Muscle layer of duodenum (tissue), 2 donors: ENCODE results near the gene ESR1.
"Not testable (repeated sequence)": the region's sequence is repeated elsewhere in the genome, so short reads cannot be mapped to it uniquely, and the experiment has no call there.

Source experiments
- H3K27ac ChIP-seq: one replicate; pipeline ENCODE4 v1.7.0; 2013; ENCODE audit warnings: mild to moderate bottlenecking, low read length
- H3K27me3 ChIP-seq: one replicate; pipeline ENCODE4 v1.7.0; 2013; ENCODE audit warnings: low read depth, mild to moderate bottlenecking, control low read depth, low read length
- H3K36me3 ChIP-seq, 2 donors: one replicate each; pipeline ENCODE4 v1.7.0; 2013; ENCODE audit warnings: low read length in 2 of 2, control low read depth in 1 of 2, mild to moderate bottlenecking in 1 of 2; ENCODE audit not compliant: insufficient read depth in 2 of 2, control insufficient read depth in 1 of 2
- H3K4me1 ChIP-seq, 2 donors: one replicate each; pipeline ENCODE4 v1.7.0; 2013; ENCODE audit warnings: low read length in 2 of 2, mild to moderate bottlenecking in 2 of 2, control low read depth in 1 of 2, moderate library complexity in 1 of 2; ENCODE audit not compliant: insufficient read depth in 2 of 2, control insufficient read depth in 1 of 2
- H3K4me3 ChIP-seq, 2 donors: one replicate each; pipeline ENCODE4 v1.7.0; 2013; ENCODE audit warnings: low read length in 2 of 2, low read depth in 1 of 2, mild to moderate bottlenecking in 1 of 2
- H3K9me3 ChIP-seq, 2 donors: one replicate each; pipeline ENCODE4 v1.7.0; 2013; ENCODE audit warnings: low read length in 2 of 2, control low read depth in 1 of 2, mild to moderate bottlenecking in 1 of 2; ENCODE audit not compliant: control insufficient read depth in 1 of 2
- donor health status: healthy.

ESR1 gene

GRCh38 chr6:151948002-151948743, 140.7 kb downstream of the ESR1 start:
- Histone ChIP-seq H3K27me3 (no peaks in the 10 kb centered on the region), H3K36me3 (no peaks in the 10 kb centered on the region), H3K4me1 (no peaks in the 10 kb centered on the region), H3K4me3 (no peak overlapping the region), H3K27ac (no peak overlapping the region), H3K9me3 (no peaks in the 10 kb centered on the region)

GRCh38 chr6:151958332-151958731, 150.8 kb downstream of the ESR1 start:
- Histone ChIP-seq H3K4me1 (no peaks in the 10 kb centered on the region), H3K9me3 (no peaks in the 10 kb centered on the region), H3K4me3 (no peak overlapping the region), H3K27ac (no peak overlapping the region), H3K36me3 (no peaks in the 10 kb centered on the region), H3K27me3 (no peaks in the 10 kb centered on the region)

GRCh38 chr6:151959086-151959485, 151.6 kb downstream of the ESR1 start:
- H3K9me3 ChIP-seq, result no peaks in the 10 kb centered on the region
- no peak overlapping the region for H3K4me3 ChIP-seq

GRCh38 chr6:151961809-151962208, 154.3 kb downstream of the ESR1 start:
- no peak overlapping the region for H3K4me3 ChIP-seq
- no peak overlapping the region for H3K27ac ChIP-seq
- H3K27me3 ChIP-seq, result no peaks in the 10 kb centered on the region
- H3K36me3 ChIP-seq, result no peaks in the 10 kb centered on the region
- H3K4me1 ChIP-seq, result no peaks in the 10 kb centered on the region
- H3K9me3 ChIP-seq, result no peaks in the 10 kb centered on the region

More at GRCh38 chr6:151959086-151959485, 151.6 kb downstream of the ESR1 start:
- H3K36me3 ChIP-seq, result no peaks in the 10 kb centered on the region
- H3K27me3 ChIP-seq, result no peaks in the 10 kb centered on the region
- H3K4me1 ChIP-seq, result no peaks in the 10 kb centered on the region
- no peak overlapping the region for H3K27ac ChIP-seq

GRCh38 chr6:151962246-151962846, 154.9 kb downstream of the ESR1 start:
- H3K27me3 ChIP-seq, result no peaks in the 10 kb centered on the region
- H3K36me3 ChIP-seq, result no peaks in the 10 kb centered on the region
- H3K27ac ChIP-seq, result no peak overlapping the region
- H3K9me3 ChIP-seq, result no peaks in the 10 kb centered on the region
- no peaks in the 10 kb centered on the region for H3K4me1 ChIP-seq
- H3K4me3 ChIP-seq, result no peak overlapping the region

- H3K4me3 ChIP-seq, result no peak overlapping the region
- no peaks in the 10 kb centered on the region for H3K36me3 ChIP-seq
- H3K27me3 ChIP-seq, result no peaks in the 10 kb centered on the region
- H3K4me1 ChIP-seq, result no peaks in the 10 kb centered on the region
- no peak overlapping the region for H3K27ac ChIP-seq
- no peaks in the 10 kb centered on the region for H3K9me3 ChIP-seq
These were observed 155.5 kb downstream of the ESR1 start for GRCh38 chr6:151963001-151963400.

GRCh38 chr6:151964412-151964811, 156.9 kb downstream of the ESR1 start:
- H3K9me3 ChIP-seq, H3K4me1 ChIP-seq, H3K4me3 ChIP-seq, H3K27ac ChIP-seq, H3K27me3 ChIP-seq, H3K36me3 ChIP-seq: not testable (repeated sequence)

GRCh38 chr6:151974061-151974617, 166.7 kb downstream of the ESR1 start:
- H3K27ac ChIP-seq, result no peak overlapping the region
- H3K4me3 ChIP-seq, result no peak overlapping the region
- H3K27me3 ChIP-seq, result no peaks in the 10 kb centered on the region
- H3K36me3 ChIP-seq, result no peaks in the 10 kb centered on the region
- no peaks in the 10 kb centered on the region for H3K9me3 ChIP-seq
- no peaks in the 10 kb centered on the region for H3K4me1 ChIP-seq

GRCh38 chr6:151975795-151976194, 168.3 kb downstream of the ESR1 start:
- no peaks in the 10 kb centered on the region for H3K36me3 ChIP-seq
- H3K9me3 ChIP-seq, result no peaks in the 10 kb centered on the region
- H3K4me3 ChIP-seq, result no peak overlapping the region
- no peaks in the 10 kb centered on the region for H3K4me1 ChIP-seq
- no peak overlapping the region for H3K27ac ChIP-seq
- H3K27me3 ChIP-seq, result no peaks in the 10 kb centered on the region

GRCh38 chr6:151988199-151988598, 180.7 kb downstream of the ESR1 start:
- not testable (repeated sequence) for H3K27me3 ChIP-seq, H3K36me3 ChIP-seq, H3K4me1 ChIP-seq, H3K9me3 ChIP-seq, H3K4me3 ChIP-seq, H3K27ac ChIP-seq

GRCh38 chr6:151992091-151992490, 184.6 kb downstream of the ESR1 start:
- H3K27ac ChIP-seq, result no peak overlapping the region
- no peaks in the 10 kb centered on the region for H3K36me3 ChIP-seq
- H3K9me3 ChIP-seq, result no peaks in the 10 kb centered on the region

More at GRCh38 chr6:151992091-151992490, 184.6 kb downstream of the ESR1 start:
- Histone ChIP-seq H3K4me3 (no peak overlapping the region), H3K4me1 (no peaks in the 10 kb centered on the region), H3K27me3 (no peaks in the 10 kb centered on the region)
